SK-N-SH (cell line): ENCODE results near the gene ARHGAP26.

Experiments
- CHD2 ChIP-seq: fragments of 150-350 bp; IDR thresholded peaks from 2 replicates; pipeline ENCODE4 v1.6.1; 2018; ENCODE audit warnings: low read length; ENCODE audit not compliant: partially characterized antibody
- CTCF ChIP-seq: fragments of 200-600 bp; sonication (generic); IDR thresholded peaks from 2 replicates; pipeline ENCODE4 v1.6.1; 2017; ENCODE audit warnings: antibody characterized with exemption, mild to moderate bottlenecking, moderate library complexity
- EZH2phosphoT487 ChIP-seq: fragments of 200-600 bp; sonication (generic); IDR thresholded peaks from 2 replicates; pipeline ENCODE4 v1.6.1; 2017; ENCODE audit warnings: low read depth, mixed run types, mild to moderate bottlenecking, antibody characterized with exemption, moderate library complexity, borderline replicate concordance
- GABPA ChIP-seq: IDR thresholded peaks from 2 replicates; pipeline ENCODE4 v1.4.0; 2012; ENCODE audit warnings: low read depth, mild to moderate bottlenecking
- MXI1 ChIP-seq: IDR thresholded peaks from 2 replicates; pipeline ENCODE4 v1.6.1; 2012; ENCODE audit warnings: mild to moderate bottlenecking, low read depth, low read length, improper control_type of control experiment
- NFIC ChIP-seq: IDR thresholded peaks from 2 replicates; pipeline ENCODE4 v1.4.0; 2012; ENCODE audit warnings: borderline replicate concordance
- NRF1 ChIP-seq: IDR thresholded peaks from 2 replicates; pipeline ENCODE4 v1.6.1; 2012; ENCODE audit warnings: low read depth, mild to moderate bottlenecking, low read length
- POLR2AphosphoS5 ChIP-seq: IDR thresholded peaks from 2 replicates; pipeline ENCODE4 v1.6.1; 2012; ENCODE audit warnings: low read depth, low read length
- RAD21 ChIP-seq: IDR thresholded peaks from 2 replicates; pipeline ENCODE4 v1.6.1; 2012; ENCODE audit warnings: mild to moderate bottlenecking, low read length
- RFX5 ChIP-seq: IDR thresholded peaks from 2 replicates; pipeline ENCODE4 v1.6.1; 2012; ENCODE audit warnings: mild to moderate bottlenecking, improper control_type of control experiment, low read length
- SIN3A ChIP-seq: IDR thresholded peaks from 2 replicates; pipeline ENCODE4 v1.6.1; 2012; ENCODE audit warnings: low read depth, mild to moderate bottlenecking, low read length, moderate library complexity, borderline replicate concordance
- SMC3 ChIP-seq: IDR thresholded peaks from 2 replicates; pipeline ENCODE4 v1.6.1; 2012; ENCODE audit warnings: low read depth, low read length, improper control_type of control experiment
- TCF12 ChIP-seq: IDR thresholded peaks from 2 replicates; pipeline ENCODE4 v1.4.0; 2012
- TF ChIP-seq, protein P1 (sequence below): IDR thresholded peaks from 2 replicates; pipeline ENCODE4 v1.4.0; 2012; ENCODE audit warnings: low read depth, borderline replicate concordance

- no peak for TF ChIP-seq NFIC
- no peak for TF ChIP-seq CTCF
- TF ChIP-seq, protein P1, sequence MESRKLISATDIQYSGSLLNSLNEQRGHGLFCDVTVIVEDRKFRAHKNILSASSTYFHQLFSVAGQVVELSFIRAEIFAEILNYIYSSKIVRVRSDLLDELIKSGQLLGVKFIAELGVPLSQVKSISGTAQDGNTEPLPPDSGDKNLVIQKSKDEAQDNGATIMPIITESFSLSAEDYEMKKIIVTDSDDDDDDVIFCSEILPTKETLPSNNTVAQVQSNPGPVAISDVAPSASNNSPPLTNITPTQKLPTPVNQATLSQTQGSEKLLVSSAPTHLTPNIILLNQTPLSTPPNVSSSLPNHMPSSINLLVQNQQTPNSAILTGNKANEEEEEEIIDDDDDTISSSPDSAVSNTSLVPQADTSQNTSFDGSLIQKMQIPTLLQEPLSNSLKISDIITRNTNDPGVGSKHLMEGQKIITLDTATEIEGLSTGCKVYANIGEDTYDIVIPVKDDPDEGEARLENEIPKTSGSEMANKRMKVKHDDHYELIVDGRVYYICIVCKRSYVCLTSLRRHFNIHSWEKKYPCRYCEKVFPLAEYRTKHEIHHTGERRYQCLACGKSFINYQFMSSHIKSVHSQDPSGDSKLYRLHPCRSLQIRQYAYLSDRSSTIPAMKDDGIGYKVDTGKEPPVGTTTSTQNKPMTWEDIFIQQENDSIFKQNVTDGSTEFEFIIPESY = no peak
- no peak for TF ChIP-seq EZH2phosphoT487
- no peak for TF ChIP-seq POLR2AphosphoS5
- no peak for TF ChIP-seq TCF12
- TF ChIP-seq SMC3 = no peak
- no peak for TF ChIP-seq RFX5
- no peak for TF ChIP-seq CHD2
- no peak for TF ChIP-seq MXI1
- no peak for TF ChIP-seq NRF1
- TF ChIP-seq RAD21 = no peak
- TF ChIP-seq GABPA = no peak
- TF ChIP-seq SIN3A = no peak
Observed at GRCh38 chr5:142805339-142805738, 35.2 kb downstream of the ARHGAP26 start.
